Psoas muscle (tissue), 8 donors: ENCODE measurements around the gene ANAPC2. TPM values are rescaled to one million over a fixed set of nuclear protein-coding genes. Genes with fewer than 3 reads are reported as not detected.
A peak's percentile ranks its signal among the peaks of the same experiment; 100 is the strongest.

Experiments
- ATAC-seq, 4 donors: fragments of 200-7000 bp; cut with Tn5 transposase; one replicate each; pipeline ENCODE4 v1.9.1; 2020; ENCODE audit warnings: moderate library complexity in 3 of 4, mild to moderate bottlenecking in 2 of 4
- DNase-seq, 2 donors: peaks; one replicate each; pipeline ENCODE4 v3.0.0-alpha.2; 2020
- H3K27ac ChIP-seq: fragments of 200-600 bp; one replicate; pipeline ENCODE4 v1.8.0; 2022
- H3K27me3 ChIP-seq, 3 donors: fragments of 200-600 bp in 1 of 3; one replicate each; pipeline versions ENCODE4 v1.6.1 to v1.8.0; 2013 to 2022; ENCODE audit warnings: low read length in 2 of 3, mild to moderate bottlenecking in 2 of 3, moderate library complexity in 1 of 3; ENCODE audit not compliant: insufficient read depth in 3 of 3
- H3K36me3 ChIP-seq, 2 donors: fragments of 200-600 bp in 1 of 2; one replicate each; pipeline versions ENCODE4 v1.6.1 to v1.8.0; 2013 to 2022; ENCODE audit warnings: low read depth in 1 of 2, mild to moderate bottlenecking in 1 of 2, moderate library complexity in 1 of 2; ENCODE audit not compliant: insufficient read depth in 1 of 2
- H3K4me1 ChIP-seq: fragments of 200-600 bp; one replicate; pipeline ENCODE4 v1.8.0; 2022
- H3K4me3 ChIP-seq: fragments of 200-600 bp; one replicate; pipeline ENCODE4 v1.8.0; 2022; ENCODE audit warnings: mild to moderate bottlenecking
- H3K9me3 ChIP-seq: fragments of 200-600 bp; one replicate; pipeline ENCODE4 v1.8.0; 2022
- CTCF ChIP-seq: fragments of 200-600 bp; IDR thresholded peaks from one replicate; pipeline ENCODE4 v1.8.0; 2022; ENCODE audit warnings: antibody characterized with exemption
- WGBS, 3 donors: extraction: QIAGEN DNeasy Blood & Tissue Kit; methylation state at CpG; one replicate each; pipeline versions ENCODE4 v1.1.6 to v1.1.7; 2013; 5-methylcytosine and 5-hydroxymethylcytosine counted together
- intact Hi-C, 2 donors: fragments of 100-400 bp; cut with DNase I; formaldehyde crosslinking; loops; one replicate each; pipeline versions ENCODE4 v1.11.0 to v1.14.2; 2022
- polyA plus RNA-seq, 3 donors: library from polyadenylated mRNA; stranded (reverse); fragments of 200-250 nt; gene quantifications; one replicate each; pipeline ENCODE4 v1.2.3, GENCODE V29; 2013
- total RNA-seq, 4 donors: library from RNA; stranded (reverse); fragmentation: NEBNext Ultra II Directional in 2 of 4; extraction: Animal tissue kit (Norgen Biotek cat#: 25700) in 2 of 4; gene quantifications; one replicate each; pipeline versions ENCODE4 v1.2.1 to v1.2.4, GENCODE V29; 2021 to 2023
- donor health status: healthy with polysubstance abuse.
- donor health status: DM: no; HTN: no; CAD: no; lungs with moderate emphysema.
- donor health status: Bipolar disorder and iron deficiency.
- donor health status: healthy.
- donor health status: DM: yes; HTN: yes; CAD: no.
- donor health status: DM: no; HTN: no; CAD: no.
- donor health status: DM: no; HTN: no; CAD: no.
- donor health status: DM: yes; HTN: yes; CAD: no.

ANAPC2 gene
- total and polyA plus RNA-seq, 7 donors, result 13.0 to 32.1 (median 22.6) TPM

DNA sequence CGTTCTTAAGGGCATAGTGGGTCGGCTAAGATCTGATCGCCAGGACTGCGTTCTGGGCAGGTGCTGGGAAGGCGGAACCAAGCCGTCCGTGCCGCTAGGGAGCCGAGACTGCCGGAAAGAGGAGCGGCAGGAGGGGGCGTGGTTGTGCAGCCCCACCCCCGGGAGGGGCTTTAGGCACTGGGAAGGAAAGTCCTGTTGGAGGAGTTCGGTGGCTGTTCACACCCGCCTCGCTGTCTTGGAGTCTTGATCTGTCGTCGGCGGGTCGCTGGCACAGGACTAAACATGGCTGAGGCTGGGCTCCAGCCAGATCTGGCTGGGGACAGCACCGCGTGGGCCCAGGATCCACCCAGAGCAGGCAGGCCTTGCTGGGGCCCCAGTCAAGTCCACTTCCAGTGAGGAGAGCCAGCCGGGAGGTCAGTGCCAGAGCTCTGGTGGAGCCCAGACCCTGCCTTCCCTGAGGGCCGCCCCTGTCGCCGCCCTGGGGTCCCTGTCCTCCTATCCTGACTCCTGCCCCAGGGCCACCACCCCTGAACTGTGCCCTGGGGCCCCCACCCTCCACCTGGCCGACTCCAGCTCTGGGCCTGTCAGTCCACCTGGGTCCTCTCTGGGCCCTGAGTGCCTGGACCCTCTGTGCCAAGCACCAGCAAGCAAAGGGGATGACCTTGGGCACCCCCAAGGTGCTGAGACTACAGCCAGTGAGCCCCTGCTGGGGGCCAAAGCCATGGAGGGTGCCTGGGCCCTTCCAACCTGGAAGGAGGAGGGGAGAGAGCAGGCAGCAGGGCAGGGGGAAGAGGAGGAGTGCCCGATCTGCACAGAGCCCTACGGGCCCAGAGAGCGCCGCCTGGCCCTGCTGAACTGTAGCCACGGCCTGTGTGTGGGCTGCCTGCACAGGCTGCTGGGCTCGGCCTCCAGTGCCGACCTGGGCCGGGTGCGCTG lies 29.2 kb upstream of the ANAPC2 start:
- H3K4me1 ChIP-seq, result peaks cover 3% of the 10 kb centered on the region
- peak; percentile 69 to 78 for DNase-seq
- intact Hi-C loops, result no loop called here
- 37 to 51% (median 47%) methylated on average over 34 to 36 of the region's 36 CpGs for WGBS, 3 donors
- TF ChIP-seq CTCF, result no peak
- H3K36me3 ChIP-seq, result peaks cover 0 to 12% of the 10 kb centered on the region in 2 donors
- H3K27me3 ChIP-seq, result no peaks in the 10 kb centered on the region
- peak overlapping the region; percentile 59 for H3K4me3 ChIP-seq
- H3K27ac ChIP-seq, result peak overlapping the region; percentile 58
- ATAC-seq, result peak; percentile 54 to 68 (median 64)
- no peaks in the 10 kb centered on the region for H3K9me3 ChIP-seq

GRCh38 chr9:137216188-137216965 lies 28.0 kb upstream of the ANAPC2 start:
- 88 to 90% (median 90%) methylated on average over 27 to 30 of the region's 30 CpGs for WGBS, 3 donors
- intact Hi-C loops, result no loop called here

DNA sequence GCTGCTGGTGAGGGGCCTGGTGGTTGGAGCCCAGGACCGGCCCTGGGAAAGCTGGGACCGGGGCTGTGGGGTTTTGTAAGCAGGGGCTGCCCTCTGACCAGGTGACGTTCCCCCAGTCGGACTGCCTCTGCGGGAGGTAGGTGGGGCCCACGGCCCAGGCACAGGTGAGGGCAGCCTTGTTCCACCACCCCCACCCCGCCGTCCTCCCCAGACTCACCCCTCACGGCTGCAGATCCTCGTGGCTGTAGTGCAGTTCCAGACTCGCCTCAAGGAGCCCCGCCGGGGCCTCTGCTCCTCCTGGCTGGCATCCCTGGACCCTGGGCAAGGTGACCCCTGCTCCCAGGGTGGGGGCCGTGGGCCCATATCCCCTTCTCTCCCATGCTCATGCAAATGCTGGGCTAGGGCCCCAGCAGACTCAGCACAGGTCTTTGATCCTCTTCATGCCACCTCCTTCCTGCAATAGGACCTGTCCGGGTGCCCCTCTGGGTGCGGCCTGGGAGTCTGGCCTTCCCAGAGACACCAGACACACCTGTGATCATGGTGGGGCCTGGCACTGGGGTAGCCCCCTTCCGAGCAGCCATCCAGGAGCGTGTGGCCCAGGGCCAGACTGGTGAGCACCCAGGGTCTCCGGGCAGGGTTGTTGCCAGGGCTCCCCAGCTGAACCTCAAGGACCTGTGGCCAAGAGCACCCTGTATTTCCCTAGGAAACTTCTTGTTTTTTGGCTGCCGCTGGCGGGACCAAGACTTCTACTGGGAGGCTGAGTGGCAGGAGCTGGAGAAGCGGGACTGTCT lies 27.0 kb upstream of the ANAPC2 start:
- Histone ChIP-seq H3K4me3 (no peak overlapping the region), H3K27ac (no peak overlapping the region), H3K27me3 (no peaks in the 10 kb centered on the region), H3K4me1 (no peaks in the 10 kb centered on the region), H3K9me3 (no peaks in the 10 kb centered on the region), H3K36me3 (peaks cover 0 to 12% of the 10 kb centered on the region in 2 donors)
- no peak for DNase-seq
- ATAC-seq, result no peak
- 91 to 94% (median 92%) methylated on average over 20 to 22 of the region's 22 CpGs for WGBS, 3 donors
- TF ChIP-seq CTCF, result no peak
- intact Hi-C loops, result no loop called here

More at GRCh38 chr9:137216188-137216965, 28.0 kb upstream of the ANAPC2 start:
- no peak for DNase-seq
- no peak for TF ChIP-seq CTCF
- H3K36me3 ChIP-seq, result peaks cover 0 to 12% of the 10 kb centered on the region in 2 donors
- ATAC-seq, result no peak
- no peak overlapping the region for H3K4me3 ChIP-seq
- no peaks in the 10 kb centered on the region for H3K27me3 ChIP-seq
- H3K27ac ChIP-seq, result no peak overlapping the region
- no peaks in the 10 kb centered on the region for H3K4me1 ChIP-seq
- no peaks in the 10 kb centered on the region for H3K9me3 ChIP-seq

DNA sequence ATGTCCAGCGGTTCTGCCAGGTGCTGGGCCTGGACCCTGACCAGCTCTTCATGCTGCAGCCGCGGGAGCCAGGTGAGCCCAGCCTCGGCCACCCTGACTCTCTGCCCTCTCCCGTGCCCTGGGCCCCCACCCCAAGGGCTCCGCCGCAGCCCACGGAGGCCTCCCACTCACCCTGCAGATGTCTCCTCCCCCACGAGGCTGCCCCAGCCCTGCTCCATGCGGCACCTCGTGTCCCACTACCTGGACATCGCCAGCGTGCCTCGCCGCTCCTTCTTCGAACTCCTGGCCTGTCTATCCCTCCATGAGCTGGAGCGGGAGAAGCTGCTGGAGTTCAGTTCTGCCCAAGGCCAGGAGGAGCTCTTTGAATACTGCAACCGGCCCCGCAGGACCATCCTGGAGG lies 26.3 kb upstream of the ANAPC2 start:
- intact Hi-C loops, result no loop called here
- TF ChIP-seq CTCF, result no peak
- peaks cover 0 to 12% of the 10 kb centered on the region in 2 donors for H3K36me3 ChIP-seq
- no peaks in the 10 kb centered on the region for H3K27me3 ChIP-seq
- no peaks in the 10 kb centered on the region for H3K4me1 ChIP-seq
- 91 to 93% (median 92%) methylated on average over 19 of the region's 19 CpGs for WGBS, 3 donors
- no peak overlapping the region for H3K4me3 ChIP-seq
- no peak overlapping the region for H3K27ac ChIP-seq
- DNase-seq (no peak), ATAC-seq (no peak)
- no peaks in the 10 kb centered on the region for H3K9me3 ChIP-seq
